Measurements from ENCODE around the gene GUCA1A.
"Not testable (repeated sequence)": the region's sequence is repeated elsewhere in the genome, so short reads cannot be mapped to it uniquely, and the experiment has no call there.

Gene GUCA1A

GRCh38 chr6:42163981-42164380, 9.2 kb upstream of the GUCA1A start:
- H3K4me3 ChIP-seq (replicated peaks in 1 of 2; ENCODE audit: low read depth in 2 of 2, low read length in 2 of 2) = no peak overlapping the region
- DNase-seq (ENCODE audit: low read depth in 2 of 2) = no peak
- no peak for TF ChIP-seq CTCF (IDR thresholded peaks at IDR 0.05; ENCODE audit: low read depth, low read length)

GRCh38 chr6:42165016-42165415, 8.1 kb upstream of the GUCA1A start:
- no peak overlapping the region for H3K4me3 ChIP-seq (replicated peaks in 1 of 2; ENCODE audit: low read depth in 2 of 2, low read length in 2 of 2)
- DNase-seq (ENCODE audit: low read depth in 2 of 2) = peak; percentile 32 to 38
- no peak for TF ChIP-seq CTCF (IDR thresholded peaks at IDR 0.05; ENCODE audit: low read depth, low read length)

GRCh38 chr6:42166444-42167141, 6.6 kb upstream of the GUCA1A start:
- no peak overlapping the region for H3K4me3 ChIP-seq (replicated peaks in 1 of 2; ENCODE audit: low read depth in 2 of 2, low read length in 2 of 2)
- TF ChIP-seq CTCF (IDR thresholded peaks at IDR 0.05; ENCODE audit: low read depth, low read length) = peak; percentile 96
- peak; percentile 71 to 72 for DNase-seq (ENCODE audit: low read depth in 2 of 2)

GRCh38 chr6:42168650-42169049, 4.5 kb upstream of the GUCA1A start:
- peak in 1 of 2 donors; percentile 15 for DNase-seq (ENCODE audit: low read depth in 2 of 2)
- peak; percentile 10 for TF ChIP-seq CTCF (IDR thresholded peaks at IDR 0.05; ENCODE audit: low read depth, low read length)
- H3K4me3 ChIP-seq (replicated peaks in 1 of 2; ENCODE audit: low read depth in 2 of 2, low read length in 2 of 2) = no peak overlapping the region

- not testable (repeated sequence) for DNase-seq (ENCODE audit: low read depth in 2 of 2); H3K4me3 ChIP-seq (replicated peaks in 1 of 2; ENCODE audit: low read depth in 2 of 2, low read length in 2 of 2)
Observed at GRCh38 chr6:42169780-42170179, 3.4 kb upstream of the GUCA1A start.

- DNase-seq (ENCODE audit: low read depth in 2 of 2) = no peak
- TF ChIP-seq CTCF (IDR thresholded peaks at IDR 0.05; ENCODE audit: low read depth, low read length) = no peak
- H3K4me3 ChIP-seq (replicated peaks in 1 of 2; ENCODE audit: low read depth in 2 of 2, low read length in 2 of 2) = no peak overlapping the region
Observed at GRCh38 chr6:42171813-42172581, 1.2 kb upstream of the GUCA1A start.

- DNase-seq (ENCODE audit: low read depth in 2 of 2) = peak in 1 of 2 donors; percentile 24
- peak; percentile 28 for TF ChIP-seq CTCF (IDR thresholded peaks at IDR 0.05; ENCODE audit: low read depth, low read length)
- no peak overlapping the region for H3K4me3 ChIP-seq (replicated peaks in 1 of 2; ENCODE audit: low read depth in 2 of 2, low read length in 2 of 2)
Observed at GRCh38 chr6:42175860-42176259, 2.7 kb downstream of the GUCA1A start.
